AG04450 (cell line): ENCODE measurements around the gene S100B. TPM values are rescaled to one million over a fixed set of nuclear protein-coding genes. Genes with fewer than 3 reads are reported as not detected.
"Not testable (repeated sequence)": the region's sequence is repeated elsewhere in the genome, so short reads cannot be mapped to it uniquely, and the experiment has no call there.

Source experiments
- CTCF ChIA-PET: fragments of 300-600, 350-600 bp; formaldehyde crosslinking; extraction: SDS; loops from one replicate; lab custom pipeline; 2022; ENCODE audit warnings: antibody characterized with exemption, inconsistent platforms; lab: Charles Lee
- POLR2A ChIA-PET: fragments of 350-600 bp; formaldehyde crosslinking; extraction: SDS; loops from one replicate; lab custom pipeline; 2021; ENCODE audit warnings: antibody characterized with exemption, inconsistent platforms; lab: Yijun Ruan, JAX
- DNase-seq: peaks from one replicate; pipeline ENCODE4 v3.0.0-alpha.2; 2011; ENCODE audit warnings: low read depth, low spot score
- H3K27ac ChIP-seq: one replicate; pipeline ENCODE4 v1.5.1; 2012; ENCODE audit warnings: low read depth, low read length, control low read depth
- H3K27me3 ChIP-seq: one replicate; pipeline ENCODE4 v1.6.0; 2012; ENCODE audit warnings: low read length; ENCODE audit not compliant: control insufficient read depth, insufficient read depth
- H3K4me3 ChIP-seq: 2 replicates; pipeline ENCODE4 v1.5.1; 2011; ENCODE audit warnings: mild to moderate bottlenecking, low read depth, low read length, control low read depth
- H3K9me3 ChIP-seq: 2 replicates; pipeline ENCODE4 v1.5.1; 2012; ENCODE audit warnings: low read length; ENCODE audit not compliant: control insufficient read depth, insufficient read depth
- CTCF ChIP-seq: IDR thresholded peaks from 2 replicates; pipeline ENCODE4 v1.5.1; 2011; ENCODE audit warnings: low read depth, low read length, control low read depth, inconsistent platforms
- polyA plus RNA-seq: library from polyadenylated mRNA; depleted of rRNA; stranded (reverse); fragments of >200 nt; gene quantifications from 2 replicates; pipeline ENCODE4 v1.2.3, GENCODE V29; 2011

Gene S100B
- polyA plus RNA-seq, 1 experiment: not detected

GRCh38 chr21:46585191-46585953, 19.5 kb downstream of the S100B start:
- DNase-seq: no peak
- TF ChIP-seq CTCF: no peak
- POLR2A ChIA-PET: no interaction called here
- CTCF ChIA-PET: no interaction called here
- Histone ChIP-seq H3K4me3 (no peak overlapping the region), H3K27ac (no peak overlapping the region), H3K9me3 (peaks cover 23% of the 10 kb centered on the region), H3K27me3 (no peaks in the 10 kb centered on the region)

- DNase-seq: no peak
- no peak overlapping the region for H3K4me3 ChIP-seq
- ChIA-PET POLR2A (no interaction called here), CTCF (no interaction called here)
- H3K9me3 ChIP-seq: peaks cover 21% of the 10 kb centered on the region
- no peak for TF ChIP-seq CTCF
- H3K27me3 ChIP-seq: no peaks in the 10 kb centered on the region
- H3K27ac ChIP-seq: no peak overlapping the region
Observed at GRCh38 chr21:46581780-46582307, 23.0 kb downstream of the S100B start.

- DNase-seq, POLR2A ChIA-PET, H3K27ac ChIP-seq, H3K27me3 ChIP-seq, H3K4me3 ChIP-seq, CTCF ChIA-PET: not testable (repeated sequence)
- peaks cover 14% of the 10 kb centered on the region for H3K9me3 ChIP-seq
Observed at GRCh38 chr21:46579394-46579793, 25.5 kb downstream of the S100B start.

- H3K27ac ChIP-seq, H3K27me3 ChIP-seq, H3K4me3 ChIP-seq, POLR2A ChIA-PET, CTCF ChIA-PET, DNase-seq: not testable (repeated sequence)
- H3K9me3 ChIP-seq: peaks cover 13% of the 10 kb centered on the region
Observed at GRCh38 chr21:46577786-46578185, 27.1 kb downstream of the S100B start.

GRCh38 chr21:46572850-46573249, 32.0 kb downstream of the S100B start:
- Histone ChIP-seq H3K27ac (no peak overlapping the region), H3K9me3 (peaks cover 3% of the 10 kb centered on the region; the same call in 1 of the 2 replicates), H3K27me3 (no peaks in the 10 kb centered on the region), H3K4me3 (no peak overlapping the region)
- TF ChIP-seq CTCF: no peak
- POLR2A ChIA-PET: no interaction called here
- CTCF ChIA-PET: no interaction called here
- no peak for DNase-seq

GRCh38 chr21:46570631-46571030, 34.3 kb downstream of the S100B start:
- H3K27ac ChIP-seq: no peak overlapping the region
- peaks cover 3% of the 10 kb centered on the region; the same call in 1 of the 2 replicates for H3K9me3 ChIP-seq
- H3K4me3 ChIP-seq: no peak overlapping the region
- CTCF ChIA-PET: interaction anchor here (0.6 kb wide), 1 partner anchor 427 kb away, joined by 3 read pairs; no protein-coding TSS in a partner anchor
- POLR2A ChIA-PET: no interaction called here
- no peak for DNase-seq
- no peaks in the 10 kb centered on the region for H3K27me3 ChIP-seq
- TF ChIP-seq CTCF: no peak
